IMR-90 (cell line): ENCODE measurements around the gene GP9. TPM values are rescaled to one million over a fixed set of nuclear protein-coding genes. Genes with fewer than 3 reads are reported as not detected.

Source experiments
- ATAC-seq: fragments of 200-7000 bp; cut with Tn5 transposase; 2 replicates; pipeline ENCODE4 v1.9.1; 2020; ENCODE audit warnings: low read depth, mild to moderate bottlenecking, moderate library complexity
- BruUV-seq: library from RNA; stranded (reverse); fragments of 400-500 nt; replicated peaks from 2 replicates; lab custom pipeline; 2021; lab: Mats Ljungman, UMichigan
- CTCF ChIA-PET: fragments of 300-600 bp; formaldehyde crosslinking; extraction: SDS; loops from one replicate; lab custom pipeline; 2021; ENCODE audit warnings: antibody characterized with exemption; lab: Yijun Ruan, JAX
- POLR2A ChIA-PET: fragments of 300-600 bp; sonication (Branson Sonifier 250); formaldehyde crosslinking; loops from one replicate; lab custom pipeline; 2022; ENCODE audit warnings: antibody characterized with exemption; ENCODE audit not compliant: unreplicated experiment; lab: Charles Lee
- DNase-seq: peaks from one replicate; pipeline ENCODE4 v3.0.0; 2013
- H2AFZ ChIP-seq: replicated peaks from 2 replicates; pipeline ENCODE3; 2013; ENCODE audit warnings: low read length, mild to moderate bottlenecking; ENCODE audit not compliant: poor library complexity
- H2AK5ac ChIP-seq: 2 replicates; pipeline ENCODE4 v1.6.1; 2013; ENCODE audit warnings: low read depth, low read length, inconsistent platforms
- H2AK9ac ChIP-seq: replicated peaks from 2 replicates; pipeline ENCODE3; 2013; ENCODE audit warnings: mild to moderate bottlenecking, low read depth, low read length, moderate library complexity; ENCODE audit not compliant: poor library complexity
- H2BK120ac ChIP-seq: 2 replicates; pipeline ENCODE4 v1.6.1; 2013; ENCODE audit warnings: low read depth, low read length, inconsistent platforms
- H2BK15ac ChIP-seq: 3 replicates; pipeline ENCODE4 v1.6.1; 2013; ENCODE audit warnings: low read depth, low read length, inconsistent platforms
- H2BK20ac ChIP-seq: 2 replicates; pipeline ENCODE4 v1.6.1; 2013; ENCODE audit warnings: low read depth, mild to moderate bottlenecking, inconsistent platforms, low read length, moderate library complexity
- H2BK5ac ChIP-seq: 2 replicates; pipeline ENCODE4 v1.6.1; 2013; ENCODE audit warnings: mild to moderate bottlenecking, low read depth, low read length, inconsistent platforms; ENCODE audit not compliant: poor library complexity, severe bottlenecking
- H3K14ac ChIP-seq: replicated peaks from 2 replicates; pipeline ENCODE4 v1.6.1; 2013; ENCODE audit warnings: low read depth, low read length, inconsistent platforms
- H3K18ac ChIP-seq: 2 replicates; pipeline ENCODE4 v1.6.1; 2013; ENCODE audit warnings: low read depth, low read length, control low read depth
- H3K23ac ChIP-seq: 2 replicates; pipeline ENCODE4 v1.6.1; 2013; ENCODE audit warnings: low read depth, low read length, inconsistent platforms
- H3K27ac ChIP-seq: 2 replicates; pipeline ENCODE4 v1.5.1; 2013; ENCODE audit warnings: mild to moderate bottlenecking, control low read depth, low read length; ENCODE audit not compliant: insufficient read depth
- H3K27me3 ChIP-seq: 2 replicates; pipeline ENCODE4 v1.6.1; 2013; ENCODE audit warnings: low read length; ENCODE audit not compliant: control insufficient read depth, insufficient read depth
- H3K36me3 ChIP-seq: 2 replicates; pipeline ENCODE4 v1.6.1; 2013; ENCODE audit warnings: low read length, mixed read lengths; ENCODE audit not compliant: control insufficient read depth, insufficient read depth
- H3K4ac ChIP-seq: 2 replicates; pipeline ENCODE4 v1.6.1; 2013; ENCODE audit warnings: low read depth, low read length, inconsistent platforms
- H3K4me1 ChIP-seq: 2 replicates; pipeline ENCODE4 v1.6.1; 2013; ENCODE audit warnings: low read length, mixed read lengths; ENCODE audit not compliant: control insufficient read depth, insufficient read depth
- H3K4me2 ChIP-seq: 2 replicates; pipeline ENCODE4 v1.6.1; 2013; ENCODE audit warnings: low read depth, mild to moderate bottlenecking, control low read depth, low read length, moderate library complexity
- H3K4me3 ChIP-seq: 2 replicates; pipeline ENCODE4 v1.5.1; 2013; ENCODE audit warnings: low read depth, mild to moderate bottlenecking, control low read depth, low read length, moderate library complexity; ENCODE audit not compliant: insufficient read depth
- H3K56ac ChIP-seq: 2 replicates; pipeline ENCODE4 v1.6.1; 2013; ENCODE audit warnings: low read length, inconsistent platforms; ENCODE audit not compliant: insufficient read depth; ENCODE audit errors: extremely low read depth
- H3K79me1 ChIP-seq, 2 experiments: 2 replicates each; pipeline ENCODE4 v1.6.1; 2013; ENCODE audit warnings: low read length in 2 of 2, inconsistent platforms in 1 of 2, low read depth in 1 of 2
- H3K9ac ChIP-seq: 2 replicates; pipeline ENCODE4 v1.6.1; 2013; ENCODE audit warnings: low read depth, low read length, control low read depth
- H3K9me1 ChIP-seq: 2 replicates; pipeline ENCODE4 v1.6.1; 2013; ENCODE audit warnings: low read length, inconsistent platforms; ENCODE audit not compliant: insufficient read depth
- H3K9me3 ChIP-seq: 2 replicates; pipeline ENCODE4 v1.6.1; 2013; ENCODE audit warnings: low read length; ENCODE audit not compliant: control insufficient read depth, insufficient read depth
- H4K20me1 ChIP-seq: 2 replicates; pipeline ENCODE4 v1.6.1; 2013; ENCODE audit warnings: low read length, inconsistent platforms; ENCODE audit not compliant: insufficient read depth
- H4K5ac ChIP-seq: 2 replicates; pipeline ENCODE4 v1.6.1; 2013; ENCODE audit warnings: mild to moderate bottlenecking, low read depth, low read length, control low read depth
- H4K8ac ChIP-seq, 2 experiments: 2 replicates each; pipeline ENCODE4 v1.6.1; 2013; ENCODE audit warnings: low read depth in 2 of 2, low read length in 2 of 2, control low read depth in 1 of 2, inconsistent platforms in 1 of 2
- H4K91ac ChIP-seq: 2 replicates; pipeline ENCODE4 v1.6.1; 2013; ENCODE audit warnings: low read depth, low read length, inconsistent platforms; ENCODE audit not compliant: insufficient read depth
- CEBPB ChIP-seq: IDR thresholded peaks from 2 replicates; pipeline ENCODE4 v1.6.1; 2012; ENCODE audit warnings: low read depth, low read length, improper control_type of control experiment
- CTCF ChIP-seq: conservative IDR thresholded peaks from 2 replicates; pipeline ENCODE4 v1.5.1; 2012; ENCODE audit warnings: mild to moderate bottlenecking, low read depth, low read length, improper control_type of control experiment
- ELK1 ChIP-seq: fragments of 150-350 bp; IDR thresholded peaks from 2 replicates; pipeline ENCODE4 v1.6.1; 2016; ENCODE audit warnings: low read depth, mild to moderate bottlenecking, low read length, moderate library complexity, borderline replicate concordance
- FOS ChIP-seq: fragments of 150-350 bp; IDR thresholded peaks from 2 replicates; pipeline ENCODE4 v1.6.1; 2016; ENCODE audit warnings: low read depth, low read length
- MXI1 ChIP-seq: IDR thresholded peaks from 2 replicates; pipeline ENCODE4 v1.6.1; 2012; ENCODE audit warnings: low read depth, mild to moderate bottlenecking, low read length, moderate library complexity, borderline replicate concordance
- RAD21 ChIP-seq: IDR thresholded peaks from 2 replicates; pipeline ENCODE4 v1.6.1; 2012; ENCODE audit warnings: low read length, improper control_type of control experiment
- RCOR1 ChIP-seq: IDR thresholded peaks from 2 replicates; pipeline ENCODE4 v1.6.1; 2012; ENCODE audit warnings: mild to moderate bottlenecking, low read length, improper control_type of control experiment; ENCODE audit not compliant: insufficient replicate concordance
- WGBS, 2 experiments: methylation state at CpG; one replicate each; pipeline versions ENCODE4 v1.1.5 to v1.1.7; 2013; ENCODE audit warnings: missing lambda C conversion rate in 2 of 2; ENCODE audit not compliant: insufficient read length in 1 of 2; ENCODE audit errors: extremely low coverage in 2 of 2; 5-methylcytosine and 5-hydroxymethylcytosine counted together
- dilution Hi-C: fragments of 300-500 bp; cut with HindIII; formaldehyde crosslinking; loops from one replicate; pipeline ENCODE4 v1.14.3; 2018; ENCODE audit warnings: low sequenced_read_pairs; ENCODE audit not compliant: unreplicated experiment
- in situ Hi-C: fragments of 300-500 bp; cut with MboI; formaldehyde crosslinking; loops from 3 replicates; pipeline ENCODE4 v1.14.3; 2019; ENCODE audit warnings: low sequenced_read_pairs, inconsistent platforms, mixed read lengths
- intact Hi-C: fragments of 100-400 bp; cut with micrococcal nuclease; formaldehyde crosslinking; loops from 2 replicates; pipeline ENCODE4 v1.10.0; 2022
- polyA plus RNA-seq, 3 experiments: library from polyadenylated mRNA; depleted of rRNA; stranded (reverse); fragments of >200 nt; gene quantifications; 2 replicates each; pipeline ENCODE4 v1.2.3, GENCODE V29; 2012; ENCODE audit warnings: low replicate concordance in 1 of 3
- total RNA-seq: library from RNA; depleted of rRNA; stranded (reverse); fragments of >200 nt; gene quantifications from 2 replicates; pipeline ENCODE4 v1.2.3, GENCODE V29; 2012

The GP9 gene
- total and polyA plus RNA-seq, 2 of the 4 experiments (the other 2 are of a cell fraction) = not detected

GRCh38 chr3:129084501-129084900, 23.9 kb downstream of the GP9 start:
- H3K4me1 ChIP-seq = peaks cover 4% of the 10 kb centered on the region
- no peaks in the 10 kb centered on the region for H3K79me1 ChIP-seq
- ChIA-PET CTCF (no interaction called here), POLR2A (interaction anchor here (0.6 kb wide), 1 partner anchor 22 kb away, joined by 7 read pairs; no protein-coding TSS in a partner anchor)
- H3K36me3 ChIP-seq = no peaks in the 10 kb centered on the region
- ATAC-seq (no peak), DNase-seq (no peak)
- no peak overlapping the region for H2BK15ac ChIP-seq
- H3K4me3 ChIP-seq = no peak overlapping the region
- BruUV-seq = no TSS peak
- no peaks in the 10 kb centered on the region for H3K27me3 ChIP-seq
- H3K18ac ChIP-seq = no peak overlapping the region
- no peak overlapping the region for H3K23ac ChIP-seq
- no peaks in the 10 kb centered on the region for H3K9me1 ChIP-seq
- H3K14ac ChIP-seq = no peak overlapping the region
- no peak overlapping the region for H3K4me2 ChIP-seq
- no peaks in the 10 kb centered on the region for H4K20me1 ChIP-seq
- H3K9me3 ChIP-seq = no peaks in the 10 kb centered on the region
- H3K56ac ChIP-seq = no peak overlapping the region
- no peak overlapping the region for H2BK20ac ChIP-seq
- dilution Hi-C loops = no loop called here
- H3K9ac ChIP-seq = no peak overlapping the region
- H3K27ac ChIP-seq = no peak overlapping the region
- in situ Hi-C loops = no loop called here
- no peak overlapping the region for H4K8ac ChIP-seq
- no peak overlapping the region for H2BK120ac ChIP-seq
- H3K4ac ChIP-seq = no peak overlapping the region
- H2AFZ ChIP-seq = no peak overlapping the region
- WGBS, 2 experiments = no CpG with 5 or more reads among the region's 6 CpGs
- H4K5ac ChIP-seq = no peak overlapping the region
- no peak overlapping the region for H2AK9ac ChIP-seq
- no peak overlapping the region for H2BK5ac ChIP-seq
- intact Hi-C loops = no loop called here
- no peak overlapping the region for H4K91ac ChIP-seq
- H2AK5ac ChIP-seq = no peak overlapping the region
- TF ChIP-seq CEBPB (no peak), FOS (no peak), CTCF (no peak), RCOR1 (no peak), ELK1 (no peak), MXI1 (no peak), RAD21 (no peak)
